Lung (tissue), 16 donors: ENCODE data around the gene SLC52A3. TPM values are rescaled to one million over a fixed set of nuclear protein-coding genes. Genes with fewer than 3 reads are reported as not detected.

Experiments used
- ATAC-seq: fragments of 200-7000 bp; cut with Tn5 transposase; one replicate; pipeline ENCODE4 v1.9.1; 2020; ENCODE audit warnings: moderate number of reproducible peaks; ENCODE audit not compliant: insufficient read depth, low FRiP score
- DNase-seq, 3 donors: peaks; one replicate each; pipeline ENCODE4 v3.0.0-alpha.2; 2013 to 2017
- H3K27ac ChIP-seq, 2 donors: one replicate each; pipeline ENCODE4 v1.5.1; 2013; ENCODE audit warnings: mild to moderate bottlenecking in 2 of 2, moderate library complexity in 2 of 2, control low read depth in 1 of 2, inconsistent platforms in 1 of 2, low read depth in 1 of 2, low read length in 1 of 2
- H3K27me3 ChIP-seq, 3 donors: one replicate each; pipeline ENCODE4 v1.5.1; 2013; ENCODE audit warnings: low read length in 2 of 3; ENCODE audit not compliant: control insufficient read depth in 3 of 3, insufficient read depth in 3 of 3
- H3K36me3 ChIP-seq, 4 donors: one replicate each; pipeline ENCODE4 v1.5.1; 2013; ENCODE audit warnings: low read length in 4 of 4, mild to moderate bottlenecking in 1 of 4, moderate library complexity in 1 of 4; ENCODE audit not compliant: control insufficient read depth in 4 of 4, insufficient read depth in 4 of 4
- H3K4me1 ChIP-seq, 5 donors: one replicate each; pipeline ENCODE4 v1.5.1; 2013; ENCODE audit warnings: low read length in 5 of 5, mild to moderate bottlenecking in 2 of 5, moderate library complexity in 1 of 5; ENCODE audit not compliant: control insufficient read depth in 5 of 5, insufficient read depth in 5 of 5
- H3K4me3 ChIP-seq: one replicate; pipeline ENCODE4 v1.5.1; 2013; ENCODE audit warnings: mild to moderate bottlenecking, control low read depth, moderate library complexity
- H3K9ac ChIP-seq, 2 donors: one replicate each; pipeline ENCODE4 v1.5.1; 2013; ENCODE audit warnings: low read length in 2 of 2, control low read depth in 1 of 2; ENCODE audit not compliant: insufficient read depth in 1 of 2
- H3K9me3 ChIP-seq, 4 donors: one replicate each; pipeline ENCODE4 v1.5.1; 2013; ENCODE audit warnings: low read length in 3 of 4, mild to moderate bottlenecking in 1 of 4, moderate library complexity in 1 of 4; ENCODE audit not compliant: control insufficient read depth in 4 of 4, insufficient read depth in 3 of 4
- WGBS, 2 donors: extraction: QIAGEN DNeasy Blood & Tissue Kit; methylation state at CpG; one replicate each; pipeline ENCODE4 v1.1.7; 2013; 5-methylcytosine and 5-hydroxymethylcytosine counted together
- long read RNA-seq, 5 donors: transcript quantifications; one replicate each; lab custom pipeline, GENCODE V29; 2026
- polyA plus RNA-seq, 2 donors: library from polyadenylated mRNA; stranded (reverse); fragments of 200-250 nt; gene quantifications; one replicate each; pipeline ENCODE4 v1.2.1, GENCODE V29; 2013
- total RNA-seq, 2 donors: library from RNA; depleted of rRNA in 1 of 2; stranded (reverse); fragments of >200 nt in 1 of 2; gene quantifications; one replicate each; pipeline ENCODE4 v1.2.1, GENCODE V29; 2014 to 2021
- TF ChIP-seq, protein P1 (sequence below): IDR thresholded peaks from 2 replicates; pipeline ENCODE4 v1.5.1; 2012; ENCODE audit warnings: mild to moderate bottlenecking; ENCODE audit errors: control extremely low read depth, extremely low read depth
- donor health status: control.
- donor health status: control.
- donor health status: Bipolar disorder and iron deficiency.
- donor health status: healthy.
- donor health status: DM: yes; HTN: yes; CAD: no.

SLC52A3 gene
- total RNA-seq (1 to 10 TPM; 2.2 to 2.7 TPM), polyA plus RNA-seq (1 to 10 TPM; 1.4 to 1.5 TPM)
- long read RNA-seq, donor 1: 0 reads
- long read RNA-seq, donor 2: 0 reads
- long read RNA-seq, donor 3: 0 reads
- long read RNA-seq, donor 4: 0 reads
- long read RNA-seq, donor 5: 0 reads

DNA sequence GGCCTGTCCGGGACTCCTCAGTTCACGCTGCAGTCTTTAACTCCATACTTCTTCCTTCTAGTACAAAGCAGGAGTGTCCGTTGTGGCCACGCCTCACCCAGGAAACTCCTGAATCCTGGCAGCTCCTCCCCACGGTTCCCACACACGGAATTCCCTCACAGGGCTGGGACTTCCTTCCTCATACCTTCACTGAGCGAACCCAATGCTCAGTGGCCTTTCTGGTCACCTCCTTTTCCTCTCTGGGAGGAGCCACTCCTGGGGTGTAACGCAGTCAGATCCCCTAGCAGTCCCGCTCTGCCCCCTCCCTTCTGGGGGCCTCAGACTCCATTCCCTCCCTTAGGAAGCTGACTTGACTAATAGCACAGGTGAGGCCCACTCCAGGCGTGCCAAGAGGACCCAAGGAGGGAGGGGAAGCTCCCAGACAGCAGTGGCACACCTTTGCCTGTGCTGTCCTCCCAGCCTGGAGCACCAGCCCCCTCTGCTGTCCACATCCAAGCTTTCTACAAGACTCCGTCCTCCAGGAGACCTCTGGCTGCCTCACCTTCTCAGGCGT, at the start of gene SLC52A3:
Gene SLC52A3, minus strand, starts transcription at position 75 of the 553 bp plus-strand sequence. CDS start 2,726 bp downstream, outside the sequence.
- H3K4me1 ChIP-seq: no peaks in the 10 kb centered on the region
- TF ChIP-seq, protein P1, sequence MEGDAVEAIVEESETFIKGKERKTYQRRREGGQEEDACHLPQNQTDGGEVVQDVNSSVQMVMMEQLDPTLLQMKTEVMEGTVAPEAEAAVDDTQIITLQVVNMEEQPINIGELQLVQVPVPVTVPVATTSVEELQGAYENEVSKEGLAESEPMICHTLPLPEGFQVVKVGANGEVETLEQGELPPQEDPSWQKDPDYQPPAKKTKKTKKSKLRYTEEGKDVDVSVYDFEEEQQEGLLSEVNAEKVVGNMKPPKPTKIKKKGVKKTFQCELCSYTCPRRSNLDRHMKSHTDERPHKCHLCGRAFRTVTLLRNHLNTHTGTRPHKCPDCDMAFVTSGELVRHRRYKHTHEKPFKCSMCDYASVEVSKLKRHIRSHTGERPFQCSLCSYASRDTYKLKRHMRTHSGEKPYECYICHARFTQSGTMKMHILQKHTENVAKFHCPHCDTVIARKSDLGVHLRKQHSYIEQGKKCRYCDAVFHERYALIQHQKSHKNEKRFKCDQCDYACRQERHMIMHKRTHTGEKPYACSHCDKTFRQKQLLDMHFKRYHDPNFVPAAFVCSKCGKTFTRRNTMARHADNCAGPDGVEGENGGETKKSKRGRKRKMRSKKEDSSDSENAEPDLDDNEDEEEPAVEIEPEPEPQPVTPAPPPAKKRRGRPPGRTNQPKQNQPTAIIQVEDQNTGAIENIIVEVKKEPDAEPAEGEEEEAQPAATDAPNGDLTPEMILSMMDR: no peak
- 33 to 43% methylated on average over 12 of the region's 12 CpGs for WGBS, 2 donors
- no peak within 1 kb of the TSS for H3K9ac ChIP-seq
- H3K9me3 ChIP-seq: no peaks in the 10 kb centered on the region
- H3K4me3 ChIP-seq: no peak within 1 kb of the TSS
- ATAC-seq (peak; percentile 82), DNase-seq (no peak)
- peaks cover 0 to 5% (median 0%) of the 10 kb centered on the region in 3 donors for H3K27me3 ChIP-seq
- H3K27ac ChIP-seq: peak within 1 kb of the TSS in 1 of 2 donors; percentile 65
- no peaks in the 10 kb centered on the region for H3K36me3 ChIP-seq

DNA sequence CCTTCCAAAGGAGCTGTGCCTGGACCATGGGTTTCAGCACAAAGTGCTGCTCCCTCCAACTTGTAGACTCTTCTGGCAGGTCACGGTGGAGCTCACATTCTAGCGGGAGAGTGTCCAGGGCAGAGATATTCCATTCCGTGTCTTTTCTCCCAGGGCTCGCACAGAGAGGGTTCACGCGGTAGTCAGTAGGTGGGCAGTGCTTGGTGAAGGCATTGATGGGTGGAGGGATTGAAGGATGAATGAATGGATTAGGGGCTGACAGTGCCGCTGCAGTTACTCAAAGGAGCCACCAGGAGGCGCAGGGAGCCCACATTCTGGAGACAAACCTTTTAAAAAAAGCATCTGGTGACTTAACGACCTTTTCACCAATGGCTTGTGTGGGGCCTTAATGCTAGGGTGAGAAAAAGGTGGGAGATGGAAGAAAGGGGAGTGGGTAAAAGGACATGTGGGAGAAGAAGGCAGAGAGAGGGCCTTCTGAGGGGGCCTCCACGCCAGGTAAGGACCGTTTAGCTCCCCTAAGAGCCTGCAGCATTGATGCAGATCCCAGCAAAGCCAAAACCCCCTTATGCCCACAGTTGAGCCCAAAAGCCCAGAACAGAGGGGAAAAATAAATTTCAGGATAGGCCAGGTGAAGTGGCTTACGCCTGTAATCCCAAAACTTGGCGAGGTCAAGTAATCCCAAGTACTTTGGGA, 47.8 kb upstream of the SLC52A3 start:
- WGBS, 2 donors: 29 to 34% methylated on average over 13 of the region's 13 CpGs
- TF ChIP-seq, protein P1: peak; percentile 97
- peak; percentile 59 to 69 (median 63) for DNase-seq

DNA sequence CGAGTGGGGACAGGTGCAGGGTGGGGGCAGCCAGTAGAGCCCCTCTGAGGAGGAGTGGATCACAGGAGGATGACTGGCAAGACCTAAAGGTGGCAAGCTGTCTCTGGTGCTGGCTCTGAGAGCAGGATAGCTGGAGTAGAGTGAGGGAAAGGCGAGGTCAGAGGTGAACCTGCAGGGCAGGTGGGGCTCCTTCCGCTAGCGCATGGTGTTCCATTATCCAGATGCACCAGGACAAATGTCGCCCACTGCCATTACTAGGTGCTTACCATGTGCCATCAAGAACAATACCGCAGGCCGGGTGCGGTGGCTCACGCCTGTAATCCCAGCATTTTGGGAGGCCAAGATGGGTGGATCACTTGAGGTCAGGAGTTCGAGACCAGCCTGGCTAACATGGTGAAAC, 46.9 kb upstream of the SLC52A3 start:
- TF ChIP-seq, protein P1: no peak
- Histone ChIP-seq H3K9ac (no peak overlapping the region), H3K9me3 (no peaks in the 10 kb centered on the region), H3K36me3 (no peaks in the 10 kb centered on the region), H3K4me1 (no peaks in the 10 kb centered on the region), H3K4me3 (no peak overlapping the region), H3K27ac (no peak overlapping the region), H3K27me3 (peaks cover 0 to 2% (median 0%) of the 10 kb centered on the region in 3 donors)
- DNase-seq: no peak
- WGBS, 2 donors: 88 to 93% methylated on average over 10 of the region's 10 CpGs
- ATAC-seq: no peak

More for the DNA sequence above, 47.8 kb upstream of the SLC52A3 start:
- H3K4me1 ChIP-seq: no peaks in the 10 kb centered on the region
- H3K9ac ChIP-seq: no peak overlapping the region
- H3K36me3 ChIP-seq: no peaks in the 10 kb centered on the region
- no peaks in the 10 kb centered on the region for H3K9me3 ChIP-seq
- H3K4me3 ChIP-seq: no peak overlapping the region
- peak; percentile 27 for ATAC-seq
- no peak overlapping the region for H3K27ac ChIP-seq
- H3K27me3 ChIP-seq: no peaks in the 10 kb centered on the region
